Activated CD4-positive, alpha-beta memory T cell treated with anti-CD3 and anti-CD28 coated beads for 36 hours (primary cell): ENCODE data around the gene CCDC192. TPM values are rescaled to one million over a fixed set of nuclear protein-coding genes. Genes with fewer than 3 reads are reported as not detected.
"Not testable (repeated sequence)": the region's sequence is repeated elsewhere in the genome, so short reads cannot be mapped to it uniquely, and the experiment has no call there.

Experiments used
- CTCF ChIA-PET: fragments of 350-600 bp; sonication (Branson Sonifier 250); formaldehyde crosslinking; loops from one replicate; lab custom pipeline; 2021; ENCODE audit warnings: antibody characterized with exemption, inconsistent platforms; lab: Charles Lee
- POLR2A ChIA-PET: fragments of 350-600 bp; sonication (Branson Sonifier 250); formaldehyde crosslinking; loops from one replicate; lab custom pipeline; 2021; ENCODE audit warnings: antibody characterized with exemption; lab: Charles Lee
- DNase-seq: peaks from one replicate; pipeline ENCODE4 v3.0.0-alpha.2; 2020
- H3K27ac Mint-ChIP-seq: one replicate; pipeline ENCODE4 v1.8.0; 2021; ENCODE audit warnings: mixed read lengths
- H3K27me3 Mint-ChIP-seq: one replicate; pipeline ENCODE4 v1.8.0; 2021; ENCODE audit warnings: mixed read lengths
- H3K36me3 Mint-ChIP-seq: one replicate; pipeline ENCODE4 v1.8.0; 2021; ENCODE audit warnings: mixed read lengths
- H3K4me1 Mint-ChIP-seq: one replicate; pipeline ENCODE4 v1.8.0; 2021; ENCODE audit warnings: low read depth, mixed read lengths
- H3K4me3 Mint-ChIP-seq: one replicate; pipeline ENCODE4 v1.8.0; 2021; ENCODE audit warnings: mild to moderate bottlenecking, mixed read lengths
- H3K9me3 Mint-ChIP-seq: one replicate; pipeline ENCODE4 v1.8.0; 2021; ENCODE audit warnings: mixed read lengths
- intact Hi-C: fragments of 100-400 bp; cut with micrococcal nuclease; formaldehyde crosslinking; loops from one replicate; pipeline ENCODE4 v1.15.1; 2023
- total RNA-seq, 2 experiments: library from RNA; stranded (reverse); gene quantifications; one replicate each; pipeline ENCODE4 v1.2.3, GENCODE V29; 2021

Gene CCDC192
- total RNA-seq, 2 experiments from 2014 or later = not detected

DNA sequence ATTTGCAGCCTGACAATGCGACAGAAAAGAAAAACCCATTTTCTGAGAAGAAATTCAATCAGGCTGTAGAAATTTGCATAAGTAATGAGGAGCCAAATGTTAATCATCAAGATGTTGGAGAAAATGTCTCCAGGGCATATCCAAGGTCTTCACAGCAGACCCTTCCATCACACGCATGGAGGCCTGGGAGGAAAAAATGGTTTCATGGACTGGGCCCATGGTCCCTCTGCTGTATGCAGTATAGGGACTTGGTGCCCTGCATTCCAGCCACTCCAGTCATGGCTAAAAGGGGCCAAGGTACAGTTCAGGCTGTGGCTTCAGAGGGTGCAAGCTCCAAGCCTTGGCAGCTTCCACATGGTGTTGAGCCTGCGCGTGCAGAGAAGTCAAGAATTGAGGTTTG is 73.3 kb downstream of the CCDC192 start:
- Mint-ChIP-seq H3K27ac (no peak overlapping the region), H3K27me3 (peaks cover 5% of the 10 kb centered on the region), H3K36me3 (no peaks in the 10 kb centered on the region), H3K4me3 (no peak overlapping the region), H3K4me1 (no peaks in the 10 kb centered on the region), H3K9me3 (peaks cover 4% of the 10 kb centered on the region)
- DNase-seq = no peak
- intact Hi-C loops = no loop called here
- ChIA-PET POLR2A (no interaction called here), CTCF (no interaction called here)

DNA sequence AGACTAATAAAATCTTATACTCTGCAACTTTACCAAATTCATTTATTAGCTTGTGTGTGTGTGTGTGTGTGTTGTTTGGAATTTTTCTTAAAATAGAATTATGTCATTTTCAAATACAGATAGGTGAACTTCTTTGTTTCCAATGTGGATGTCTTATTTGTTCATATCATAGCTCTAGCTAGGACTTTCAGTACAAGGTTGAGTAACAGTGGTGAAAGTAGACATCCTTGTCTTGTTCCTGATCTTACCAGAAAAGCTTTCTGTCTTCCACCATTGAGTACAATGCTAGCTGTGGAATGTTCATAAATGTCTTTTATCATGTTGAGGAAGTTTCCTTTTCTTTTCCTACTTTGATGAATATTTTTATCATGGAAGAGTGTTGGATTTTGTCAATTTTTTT is 74.8 kb downstream of the CCDC192 start:
- DNase-seq = no peak
- intact Hi-C loops = no loop called here
- POLR2A ChIA-PET = no interaction called here
- Mint-ChIP-seq H3K27ac (no peak overlapping the region), H3K9me3 (peaks cover 4% of the 10 kb centered on the region), H3K4me3 (no peak overlapping the region), H3K36me3 (no peaks in the 10 kb centered on the region), H3K27me3 (peaks cover 3% of the 10 kb centered on the region), H3K4me1 (no peaks in the 10 kb centered on the region)
- CTCF ChIA-PET = no interaction called here

DNA sequence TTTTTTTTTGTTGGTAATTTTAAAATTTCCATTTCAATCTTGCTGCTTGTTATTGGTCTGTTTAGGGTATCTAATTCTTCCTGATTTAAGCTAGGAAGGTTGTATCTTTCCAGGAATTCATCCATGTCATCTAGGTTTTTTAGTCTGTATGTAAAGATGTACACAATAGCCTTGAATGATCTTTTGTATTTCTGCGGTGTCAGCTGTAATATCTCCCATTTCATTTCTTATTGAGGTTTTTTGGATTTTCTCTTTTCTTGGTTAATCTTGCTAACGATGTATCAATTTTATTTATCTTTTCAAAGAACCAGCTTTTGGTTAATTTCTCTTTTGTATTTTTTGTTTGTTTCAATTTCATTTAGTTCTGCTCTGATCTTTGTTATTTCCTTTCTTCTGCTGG is 79.3 kb downstream of the CCDC192 start:
- H3K4me1 Mint-ChIP-seq = peaks cover 19% of the 10 kb centered on the region
- CTCF ChIA-PET, H3K9me3 Mint-ChIP-seq, H3K27me3 Mint-ChIP-seq, POLR2A ChIA-PET, H3K27ac Mint-ChIP-seq, H3K4me3 Mint-ChIP-seq, DNase-seq, H3K36me3 Mint-ChIP-seq, intact Hi-C loops: not testable (repeated sequence)

DNA sequence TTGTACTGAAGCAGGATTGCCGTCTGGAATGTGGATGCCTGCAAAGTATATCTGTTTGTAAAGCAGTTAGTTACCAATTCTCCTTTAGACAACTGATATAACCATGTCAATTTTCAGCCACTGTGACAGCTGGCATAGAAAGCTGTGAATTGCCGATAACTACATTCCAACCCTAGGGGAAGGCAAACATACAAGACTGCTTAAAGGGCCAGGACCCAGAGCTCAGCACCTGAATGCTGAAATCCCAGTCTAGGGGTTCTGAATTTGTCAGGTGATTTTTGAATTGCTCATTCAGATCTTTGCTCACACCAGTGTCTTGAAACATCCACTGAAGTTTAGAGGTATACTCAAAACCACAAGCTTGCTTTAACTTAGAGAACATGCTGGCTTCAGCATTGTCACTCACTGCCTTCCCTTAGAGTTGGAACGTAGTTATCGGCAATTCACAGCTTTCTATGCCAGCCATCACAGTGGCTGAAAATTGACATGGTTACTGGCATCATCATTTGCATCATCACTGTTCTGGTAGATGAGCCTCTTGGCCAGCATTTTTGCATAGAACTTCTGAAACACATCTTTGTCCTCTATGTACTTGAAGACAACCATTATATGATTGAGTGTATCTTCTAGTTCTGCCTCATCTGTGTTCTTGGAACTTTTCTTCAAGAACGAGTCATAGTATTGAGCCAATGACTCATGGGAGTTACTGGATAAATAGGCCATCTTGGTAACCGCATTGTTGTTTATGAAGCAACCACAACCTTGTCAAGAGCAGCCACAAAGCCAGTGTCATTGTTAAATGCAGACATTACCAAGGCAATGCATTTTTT is 82.1 kb downstream of the CCDC192 start:
- ChIA-PET POLR2A (interaction anchor here (0.6 to 1.2 kb wide), 2 partner anchors 113 to 297 kb away, joined by 3 to 4 read pairs; no protein-coding TSS in a partner anchor), CTCF (interaction anchor here (0.6 kb wide), 1 partner anchor 81 kb away, joined by 3 read pairs; no protein-coding TSS in a partner anchor)
- Mint-ChIP-seq H3K4me3 (no peak overlapping the region), H3K27ac (peak overlapping the region; percentile 87), H3K4me1 (peaks cover 19% of the 10 kb centered on the region), H3K9me3 (peaks cover 4% of the 10 kb centered on the region), H3K36me3 (peaks cover 3% of the 10 kb centered on the region), H3K27me3 (peaks cover 12% of the 10 kb centered on the region)
- intact Hi-C loops = loop anchor here (1.0 kb wide), 2 partner anchors 114 to 298 kb away; partner anchors contain the start of gene SLC12A2
- peak; percentile 46 for DNase-seq

DNA sequence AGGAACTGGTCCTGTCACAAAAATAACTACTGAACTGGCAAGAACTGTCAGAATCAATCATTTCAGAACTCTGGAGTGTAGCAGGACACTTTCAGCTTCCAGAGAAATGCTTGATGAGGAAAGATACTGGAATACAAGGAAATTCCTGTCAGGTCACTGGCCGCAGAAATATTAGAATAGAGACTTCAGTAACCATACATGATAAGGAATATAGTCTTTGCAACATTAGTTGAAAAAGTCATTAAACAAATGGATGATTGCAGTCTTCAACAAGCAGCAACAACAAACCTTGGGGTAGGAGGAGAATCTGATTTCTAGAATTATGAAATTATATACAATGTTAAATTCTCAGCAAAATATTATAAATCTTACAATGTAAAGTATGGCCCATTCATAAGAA is 88.2 kb downstream of the CCDC192 start:
- H3K36me3 Mint-ChIP-seq = no peaks in the 10 kb centered on the region
- H3K27ac Mint-ChIP-seq = no peak overlapping the region
- intact Hi-C loops = no loop called here
- peaks cover 2% of the 10 kb centered on the region for H3K4me1 Mint-ChIP-seq
- H3K4me3 Mint-ChIP-seq = no peak overlapping the region
- DNase-seq = no peak
- POLR2A ChIA-PET = no interaction called here
- H3K9me3 Mint-ChIP-seq = peaks cover 22% of the 10 kb centered on the region
- H3K27me3 Mint-ChIP-seq = peaks cover 5% of the 10 kb centered on the region
- CTCF ChIA-PET = no interaction called here

DNA sequence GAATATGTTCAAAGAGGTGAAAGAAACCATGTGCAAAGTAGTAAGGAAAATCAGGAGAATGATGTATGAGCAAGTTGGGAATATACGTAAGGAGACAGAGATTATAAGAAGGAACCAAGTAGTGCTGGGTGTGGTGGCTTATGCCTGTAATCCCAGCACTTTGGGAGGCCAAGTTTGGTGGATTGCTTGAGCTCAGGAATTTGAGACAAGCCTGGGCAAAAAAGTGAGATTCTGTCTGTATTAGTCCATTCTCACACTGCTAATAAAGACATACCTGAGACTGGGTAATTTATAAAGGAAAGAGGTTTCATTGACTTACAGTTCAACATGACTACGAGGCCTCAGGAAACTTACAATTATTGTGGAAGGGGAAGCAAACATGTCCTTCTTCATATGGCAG is 88.7 kb downstream of the CCDC192 start:
- H3K4me3 Mint-ChIP-seq, H3K27ac Mint-ChIP-seq, DNase-seq, POLR2A ChIA-PET, H3K27me3 Mint-ChIP-seq, H3K36me3 Mint-ChIP-seq, intact Hi-C loops, CTCF ChIA-PET, H3K4me1 Mint-ChIP-seq: not testable (repeated sequence)
- peaks cover 22% of the 10 kb centered on the region for H3K9me3 Mint-ChIP-seq

DNA sequence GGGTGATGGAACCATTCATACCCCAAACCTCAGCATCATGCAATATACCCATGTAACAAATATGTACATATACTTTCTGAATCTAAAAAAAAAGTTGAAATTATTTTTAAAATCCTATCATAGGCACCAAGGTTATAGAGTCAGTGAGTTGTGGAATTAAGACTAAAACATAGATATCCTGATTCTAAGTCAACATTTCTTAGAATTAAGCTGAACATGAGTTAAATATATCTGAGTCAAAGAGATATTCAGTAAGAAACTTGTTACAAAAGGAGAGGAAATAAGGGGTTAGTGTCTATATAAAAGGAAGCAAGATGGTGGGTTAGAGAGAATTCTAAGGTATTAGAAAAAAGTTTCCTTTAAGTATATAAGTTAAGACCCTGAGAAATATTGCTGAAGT is 89.9 kb downstream of the CCDC192 start:
- POLR2A ChIA-PET = no interaction called here
- intact Hi-C loops = no loop called here
- no peak for DNase-seq
- peaks cover 5% of the 10 kb centered on the region for H3K27me3 Mint-ChIP-seq
- peaks cover 22% of the 10 kb centered on the region for H3K9me3 Mint-ChIP-seq
- CTCF ChIA-PET = no interaction called here
- H3K36me3 Mint-ChIP-seq = no peaks in the 10 kb centered on the region
- H3K4me1 Mint-ChIP-seq = no peaks in the 10 kb centered on the region
- H3K27ac Mint-ChIP-seq = no peak overlapping the region
- H3K4me3 Mint-ChIP-seq = no peak overlapping the region

DNA sequence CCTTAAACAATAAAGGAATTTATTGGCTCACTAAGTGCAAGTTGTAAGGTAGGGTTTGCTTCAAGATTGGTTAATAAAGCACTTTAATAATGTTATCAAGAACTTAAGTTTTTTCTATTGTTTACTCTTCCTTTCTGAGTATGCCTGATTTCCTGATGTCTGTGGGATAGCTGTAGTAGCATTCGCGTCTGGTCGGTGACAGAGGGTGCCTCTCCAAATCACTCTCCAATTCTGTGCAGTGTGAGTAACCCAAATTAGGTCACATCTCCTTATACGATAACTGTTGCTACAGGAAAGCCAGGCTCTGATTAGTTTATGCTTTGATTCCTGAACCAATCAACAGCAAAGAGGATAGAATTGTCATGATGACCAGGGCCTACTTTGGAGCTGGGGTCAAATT is 90.7 kb downstream of the CCDC192 start:
- Mint-ChIP-seq H3K4me3 (no peak overlapping the region), H3K4me1 (no peaks in the 10 kb centered on the region), H3K27ac (no peak overlapping the region), H3K36me3 (no peaks in the 10 kb centered on the region), H3K27me3 (peaks cover 5% of the 10 kb centered on the region), H3K9me3 (peaks cover 22% of the 10 kb centered on the region)
- intact Hi-C loops = no loop called here
- ChIA-PET CTCF (no interaction called here), POLR2A (no interaction called here)
- DNase-seq = no peak

DNA sequence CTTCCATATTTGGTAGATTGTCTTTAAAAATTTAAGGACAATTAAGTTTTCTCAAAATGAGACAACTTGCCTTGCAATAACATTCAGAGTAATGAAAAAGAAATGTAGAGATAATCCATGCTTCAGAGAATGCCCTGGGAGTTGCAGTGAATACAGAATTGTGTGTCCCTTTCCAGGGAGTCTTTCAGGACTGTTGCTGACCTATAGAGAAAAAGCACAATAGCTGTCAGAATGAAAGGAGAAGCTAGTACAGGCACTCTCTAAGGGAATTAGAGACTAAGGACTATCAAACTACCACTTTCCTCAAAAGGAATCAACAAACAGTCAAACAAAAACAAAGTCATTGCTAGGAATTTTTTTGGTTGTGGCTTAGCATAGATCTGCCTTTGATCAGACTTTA is 93.0 kb downstream of the CCDC192 start:
- no peak for DNase-seq
- H3K9me3 Mint-ChIP-seq = peaks cover 12% of the 10 kb centered on the region
- POLR2A ChIA-PET = no interaction called here
- no peaks in the 10 kb centered on the region for H3K36me3 Mint-ChIP-seq
- H3K4me3 Mint-ChIP-seq = no peak overlapping the region
- no peak overlapping the region for H3K27ac Mint-ChIP-seq
- CTCF ChIA-PET = no interaction called here
- intact Hi-C loops = no loop called here
- H3K27me3 Mint-ChIP-seq = no peaks in the 10 kb centered on the region
- H3K4me1 Mint-ChIP-seq = no peaks in the 10 kb centered on the region

DNA sequence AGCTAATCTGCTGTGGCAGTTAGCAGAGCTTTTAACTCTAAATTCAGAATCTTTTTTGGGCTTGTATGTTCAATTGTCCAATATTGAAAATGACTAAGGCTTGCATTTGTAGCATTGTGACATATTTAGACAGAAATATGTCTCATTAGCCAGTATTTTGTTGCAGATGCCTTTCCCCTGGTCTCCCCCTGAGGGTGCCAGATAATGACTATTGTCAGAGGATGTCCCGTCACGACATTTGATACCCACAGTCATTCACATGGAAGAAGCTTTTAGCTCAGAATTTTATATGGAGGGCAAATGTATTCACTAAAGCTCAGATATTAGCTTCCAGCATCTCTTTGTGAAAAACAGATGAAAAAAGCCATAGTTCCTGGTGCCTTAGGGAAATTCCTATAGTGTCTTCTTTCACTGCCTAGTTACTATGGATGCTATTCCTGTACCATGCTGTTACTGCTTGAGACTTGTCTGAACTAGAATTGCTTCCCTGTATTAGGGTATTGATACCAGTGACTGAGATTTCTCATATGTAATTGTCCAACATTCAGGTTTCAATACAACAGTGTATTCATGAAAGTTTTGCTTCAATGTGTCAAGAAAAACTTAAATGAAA is 96.2 kb downstream of the CCDC192 start:
- no peak for DNase-seq
- Mint-ChIP-seq H3K27me3 (no peaks in the 10 kb centered on the region), H3K27ac (no peak overlapping the region), H3K4me3 (no peak overlapping the region), H3K4me1 (no peaks in the 10 kb centered on the region), H3K9me3 (no peaks in the 10 kb centered on the region), H3K36me3 (no peaks in the 10 kb centered on the region)
- ChIA-PET CTCF (no interaction called here), POLR2A (no interaction called here)
- intact Hi-C loops = no loop called here

DNA sequence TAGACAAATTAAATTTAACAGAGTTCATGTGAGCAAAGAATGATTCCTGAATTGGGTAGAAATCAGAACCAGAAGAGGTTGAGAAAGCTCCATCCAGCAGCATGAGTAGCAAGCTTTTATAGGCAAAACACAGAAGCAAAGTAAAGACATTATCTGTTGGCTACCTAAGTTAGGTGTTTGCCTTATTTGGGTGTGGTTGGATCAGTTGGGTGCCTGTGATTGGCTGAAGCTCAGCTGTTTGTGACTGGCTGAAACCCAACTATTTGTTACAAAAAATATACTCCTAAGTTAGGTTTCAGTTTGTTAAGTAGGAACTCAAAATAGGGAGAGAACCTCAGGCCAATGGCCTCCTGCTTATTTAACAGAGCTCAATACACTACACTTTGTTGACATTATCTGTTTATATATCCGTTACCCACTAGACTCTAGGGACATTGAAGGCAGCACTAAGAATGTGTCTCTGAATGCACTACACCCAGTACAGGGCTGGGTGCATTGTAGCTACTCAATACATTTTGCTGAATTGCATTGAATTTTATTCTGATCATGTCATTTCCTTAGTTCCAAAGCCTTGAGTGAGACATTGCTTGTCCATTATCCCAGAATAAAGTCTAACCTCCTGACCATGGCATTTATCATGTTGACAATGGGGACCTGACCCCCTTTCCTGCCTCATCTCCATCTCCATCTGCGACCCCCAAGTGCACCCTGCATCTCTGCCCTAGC is 98.7 kb downstream of the CCDC192 start:
- intact Hi-C loops = no loop called here
- Mint-ChIP-seq H3K9me3 (no peaks in the 10 kb centered on the region), H3K4me1 (no peaks in the 10 kb centered on the region), H3K27me3 (peaks cover 2% of the 10 kb centered on the region), H3K27ac (no peak overlapping the region), H3K36me3 (no peaks in the 10 kb centered on the region), H3K4me3 (no peak overlapping the region)
- no peak for DNase-seq
- CTCF ChIA-PET = no interaction called here
- POLR2A ChIA-PET = interaction anchor here (0.6 kb wide), 1 partner anchor 330 kb away, joined by 3 read pairs; no protein-coding TSS in a partner anchor

DNA sequence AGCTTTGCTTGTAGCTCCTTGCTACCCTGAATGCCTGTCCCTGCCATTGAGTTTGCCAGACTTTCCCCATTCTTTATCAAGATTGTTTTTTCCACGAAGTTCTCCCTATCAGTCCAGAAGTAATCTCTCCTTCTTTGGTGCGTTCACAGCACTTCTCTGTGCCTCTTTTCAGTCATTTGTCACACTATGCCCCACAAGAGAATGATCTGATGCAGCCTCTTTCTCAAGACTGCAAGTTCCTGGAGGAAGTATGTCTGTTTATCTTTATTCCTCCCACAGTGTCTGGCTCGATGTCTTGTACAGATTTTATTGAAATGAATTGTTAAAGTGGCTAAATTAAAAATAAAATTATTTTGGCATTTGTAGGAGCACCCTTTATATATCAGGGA is 99.3 kb downstream of the CCDC192 start:
- DNase-seq = no peak
- CTCF ChIA-PET = no interaction called here
- POLR2A ChIA-PET = no interaction called here
- Mint-ChIP-seq H3K4me1 (no peaks in the 10 kb centered on the region), H3K27ac (no peak overlapping the region), H3K9me3 (no peaks in the 10 kb centered on the region), H3K4me3 (no peak overlapping the region), H3K27me3 (peaks cover 2% of the 10 kb centered on the region), H3K36me3 (no peaks in the 10 kb centered on the region)
- intact Hi-C loops = no loop called here
